Smooth muscle cell (in vitro differentiated cells): ENCODE data around the gene ACTA1. TPM values are rescaled to one million over a fixed set of nuclear protein-coding genes. Genes with fewer than 3 reads are reported as not detected.
"Not testable (repeated sequence)": the region's sequence is repeated elsewhere in the genome, so short reads cannot be mapped to it uniquely, and the experiment has no call there.

Experiments
- DNase-seq: peaks from one replicate; lab custom pipeline; 2025; ENCODE audit not compliant: unreplicated experiment; lab: John Stamatoyannopoulos, UW
- H2AFZ ChIP-seq: fragments of 200-600 bp; sonication (generic); 2 replicates; pipeline ENCODE4 v1.6.0; 2016; ENCODE audit warnings: antibody characterized with exemption, low read depth, mild to moderate bottlenecking
- H3F3A ChIP-seq: fragments of 200-600 bp; sonication (generic); 2 replicates; pipeline ENCODE4 v1.6.0; 2017; ENCODE audit warnings: antibody characterized with exemption, low read depth
- H3K27ac ChIP-seq: fragments of 200-600 bp; sonication (generic); 2 replicates; pipeline ENCODE4 v1.5.1; 2016; ENCODE audit warnings: low read depth, mild to moderate bottlenecking
- H3K27me3 ChIP-seq: fragments of 200-600 bp; sonication (generic); 2 replicates; pipeline ENCODE4 v1.6.1; 2016; ENCODE audit warnings: low read depth, mild to moderate bottlenecking
- H3K36me3 ChIP-seq: fragments of 200-600 bp; sonication (generic); 2 replicates; pipeline ENCODE4 v1.5.1; 2016; ENCODE audit warnings: low read depth
- H3K4me1 ChIP-seq: fragments of 200-600 bp; sonication (generic); 2 replicates; pipeline ENCODE4 v1.5.1; 2016; ENCODE audit warnings: low read depth
- H3K4me2 ChIP-seq: fragments of 200-600 bp; sonication (generic); 2 replicates; pipeline ENCODE4 v1.6.0; 2016; ENCODE audit warnings: mild to moderate bottlenecking
- H3K4me3 ChIP-seq: fragments of 200-600 bp; sonication (generic); 2 replicates; pipeline ENCODE4 v1.5.1; 2016; ENCODE audit warnings: mild to moderate bottlenecking
- H3K79me2 ChIP-seq: fragments of 200-600 bp; sonication (generic); 2 replicates; pipeline ENCODE4 v1.6.0; 2016; ENCODE audit warnings: low read depth, mild to moderate bottlenecking
- H3K9ac ChIP-seq: fragments of 200-600 bp; sonication (generic); 2 replicates; pipeline ENCODE4 v1.6.0; 2016; ENCODE audit warnings: low read depth
- H3K9me3 ChIP-seq: fragments of 200-600 bp; sonication (generic); replicated peaks from 2 replicates; pipeline ENCODE4 v1.5.1; 2016; ENCODE audit warnings: low read depth
- H4K20me1 ChIP-seq: fragments of 200-600 bp; sonication (generic); 2 replicates; pipeline ENCODE4 v1.6.0; 2016; ENCODE audit warnings: low read depth
- WGBS: methylation state at CpG from one replicate; pipeline ENCODE4 v1.1.7; 2016; ENCODE audit warnings: low lambda C conversion rate; 5-methylcytosine and 5-hydroxymethylcytosine counted together
- polyA plus RNA-seq: library from polyadenylated mRNA; unstranded; fragments of >200 nt; fragmentation: Nextera tagmentation; extraction: Ambion mirVana; gene quantifications from 2 replicates; pipeline ENCODE4 v1.2.1, GENCODE V29; 2016
- total RNA-seq: library from RNA; depleted of rRNA; stranded (reverse); fragments of >200 nt; gene quantifications from 2 replicates; pipeline ENCODE4 v1.2.3, GENCODE V29; 2014
- TF ChIP-seq, protein P1 (sequence below): fragments of 200-600 bp; sonication (generic); IDR thresholded peaks from 2 replicates; pipeline ENCODE4 v1.5.1; 2017; ENCODE audit warnings: borderline replicate concordance, mild to moderate bottlenecking, antibody characterized with exemption; ENCODE audit not compliant: insufficient read depth, poor library complexity, severe bottlenecking

The ACTA1 gene
- total and polyA plus RNA-seq, 2 experiments from 2014 or later = 3.7 to 5.1 TPM

DNA sequence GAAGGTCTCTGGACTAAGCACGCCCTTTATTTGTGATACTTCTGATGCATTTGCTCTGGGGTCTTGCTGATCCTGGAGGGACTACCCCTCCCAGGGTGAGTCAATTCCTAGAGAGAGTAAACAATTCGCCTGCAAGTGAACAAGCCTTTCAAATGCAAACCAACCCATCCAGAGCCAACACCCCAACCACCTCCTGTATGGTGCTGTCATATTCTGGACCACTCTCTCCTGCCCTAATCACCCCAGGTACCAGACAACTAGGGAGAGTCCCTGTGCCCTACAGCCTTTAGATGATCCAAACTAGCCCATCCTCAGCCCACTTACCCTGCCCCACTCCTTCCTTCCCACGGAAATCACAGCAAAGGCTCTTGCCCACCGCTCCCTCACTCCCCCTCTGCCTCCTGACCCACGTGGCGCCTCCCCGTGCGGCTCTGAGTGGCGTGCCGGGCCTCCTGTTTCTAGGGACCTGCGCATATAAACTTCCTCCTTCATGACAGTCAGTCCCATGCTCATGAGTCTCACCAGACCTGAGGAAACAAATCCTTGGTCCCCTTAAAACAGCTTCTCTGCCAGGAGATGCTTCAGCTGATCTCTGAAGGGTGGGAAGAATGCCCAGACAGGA is 37.2 kb downstream of the ACTA1 start:
- Histone ChIP-seq H4K20me1 (no peaks in the 10 kb centered on the region), H2AFZ (no peak overlapping the region), H3K27ac (no peak overlapping the region), H3K36me3 (no peaks in the 10 kb centered on the region), H3K4me3 (no peak overlapping the region), H3K27me3 (peaks cover 5% of the 10 kb centered on the region), H3K4me2 (no peak overlapping the region), H3F3A (no peaks in the 10 kb centered on the region), H3K9ac (no peak overlapping the region), H3K9me3 (no peaks in the 10 kb centered on the region), H3K4me1 (no peaks in the 10 kb centered on the region), H3K79me2 (no peaks in the 10 kb centered on the region)
- no peak for DNase-seq
- WGBS = 71% methylated on average over 11 of the region's 11 CpGs
- TF ChIP-seq, protein P1, sequence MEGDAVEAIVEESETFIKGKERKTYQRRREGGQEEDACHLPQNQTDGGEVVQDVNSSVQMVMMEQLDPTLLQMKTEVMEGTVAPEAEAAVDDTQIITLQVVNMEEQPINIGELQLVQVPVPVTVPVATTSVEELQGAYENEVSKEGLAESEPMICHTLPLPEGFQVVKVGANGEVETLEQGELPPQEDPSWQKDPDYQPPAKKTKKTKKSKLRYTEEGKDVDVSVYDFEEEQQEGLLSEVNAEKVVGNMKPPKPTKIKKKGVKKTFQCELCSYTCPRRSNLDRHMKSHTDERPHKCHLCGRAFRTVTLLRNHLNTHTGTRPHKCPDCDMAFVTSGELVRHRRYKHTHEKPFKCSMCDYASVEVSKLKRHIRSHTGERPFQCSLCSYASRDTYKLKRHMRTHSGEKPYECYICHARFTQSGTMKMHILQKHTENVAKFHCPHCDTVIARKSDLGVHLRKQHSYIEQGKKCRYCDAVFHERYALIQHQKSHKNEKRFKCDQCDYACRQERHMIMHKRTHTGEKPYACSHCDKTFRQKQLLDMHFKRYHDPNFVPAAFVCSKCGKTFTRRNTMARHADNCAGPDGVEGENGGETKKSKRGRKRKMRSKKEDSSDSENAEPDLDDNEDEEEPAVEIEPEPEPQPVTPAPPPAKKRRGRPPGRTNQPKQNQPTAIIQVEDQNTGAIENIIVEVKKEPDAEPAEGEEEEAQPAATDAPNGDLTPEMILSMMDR = no peak

DNA sequence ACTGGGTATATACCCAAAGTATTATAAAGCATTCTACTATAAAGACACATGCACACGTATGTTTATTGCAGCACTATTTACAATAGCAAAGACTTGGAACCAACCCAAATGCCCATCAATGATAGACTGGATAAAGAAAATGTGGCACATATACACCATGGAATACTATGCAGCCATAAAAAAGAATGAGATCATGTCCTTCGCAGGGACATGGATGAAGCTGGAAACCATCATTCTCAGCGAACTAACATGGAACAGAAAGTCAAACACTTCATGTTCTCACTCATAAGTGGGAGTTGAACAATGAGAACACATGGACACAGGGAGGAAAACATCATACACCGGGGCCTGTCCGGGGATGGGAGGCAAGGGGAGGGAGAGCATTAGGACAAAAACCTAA is 39.4 kb downstream of the ACTA1 start:
- H3K79me2 ChIP-seq, H3K4me1 ChIP-seq, H3K9me3 ChIP-seq, H3K9ac ChIP-seq, H4K20me1 ChIP-seq, H3F3A ChIP-seq, H3K4me3 ChIP-seq, H3K4me2 ChIP-seq, H3K36me3 ChIP-seq, DNase-seq, H3K27ac ChIP-seq, H2AFZ ChIP-seq, H3K27me3 ChIP-seq: not testable (repeated sequence)
- 93% methylated on average over 5 of the region's 5 CpGs for WGBS

DNA sequence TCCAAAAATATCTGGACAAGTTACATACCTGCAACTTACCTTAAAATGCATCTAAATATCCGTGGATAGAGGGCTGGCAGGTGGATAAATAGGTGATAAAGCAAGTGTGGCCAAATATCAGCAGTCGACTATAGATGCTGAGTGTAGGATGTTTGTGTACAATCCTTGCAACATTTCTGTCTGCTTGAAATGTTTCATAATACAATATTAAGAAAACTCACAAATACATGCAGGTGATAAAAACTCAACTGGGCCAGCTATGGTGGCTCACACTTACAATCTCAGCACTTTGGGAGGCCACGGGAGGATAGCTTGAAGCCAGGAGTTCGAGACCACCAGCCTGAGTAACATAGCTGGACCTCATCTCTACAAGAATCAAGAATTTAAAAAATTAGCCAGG is 41.0 kb downstream of the ACTA1 start:
- Histone ChIP-seq H3K4me3 (no peak overlapping the region), H3K9ac (no peak overlapping the region), H3K79me2 (no peaks in the 10 kb centered on the region), H3K4me1 (no peaks in the 10 kb centered on the region), H3K27me3 (no peaks in the 10 kb centered on the region), H2AFZ (no peak overlapping the region), H4K20me1 (no peaks in the 10 kb centered on the region), H3K36me3 (no peaks in the 10 kb centered on the region), H3K9me3 (no peaks in the 10 kb centered on the region), H3K4me2 (no peak overlapping the region), H3K27ac (no peak overlapping the region), H3F3A (no peaks in the 10 kb centered on the region)
- 85% methylated on average over 4 of the region's 4 CpGs for WGBS
- TF ChIP-seq, protein P1 = no peak
- DNase-seq = no peak

DNA sequence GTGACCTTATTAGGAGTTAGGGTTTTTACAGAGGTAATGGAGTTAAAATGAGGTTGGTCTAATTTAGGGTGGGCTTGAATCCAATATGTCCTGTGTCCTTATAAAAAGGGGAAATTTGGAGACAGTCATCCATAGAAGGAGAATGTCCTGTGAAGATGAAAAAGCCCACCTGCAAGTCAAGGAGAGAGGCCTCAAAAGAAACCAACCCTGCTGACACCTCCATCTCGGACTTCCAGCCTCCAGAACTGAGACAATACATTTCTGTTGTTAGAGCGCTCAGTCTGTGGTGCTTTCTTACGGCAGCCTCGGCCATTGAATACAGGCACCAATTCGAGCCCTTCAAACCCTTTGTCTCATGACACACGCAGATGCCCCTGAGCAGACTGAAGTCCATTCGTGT is 43.8 kb downstream of the ACTA1 start:
- 95% methylated on average over 7 of the region's 7 CpGs for WGBS
- no peak overlapping the region for H3K9ac ChIP-seq

More for the DNA sequence above, 43.8 kb downstream of the ACTA1 start:
- TF ChIP-seq, protein P1 = no peak
- Histone ChIP-seq H4K20me1 (no peaks in the 10 kb centered on the region), H3K27me3 (no peaks in the 10 kb centered on the region), H3K4me2 (no peak overlapping the region), H3K36me3 (no peaks in the 10 kb centered on the region), H3K79me2 (no peaks in the 10 kb centered on the region), H3K27ac (no peak overlapping the region), H3K4me1 (no peaks in the 10 kb centered on the region), H3K9me3 (no peaks in the 10 kb centered on the region), H3F3A (no peaks in the 10 kb centered on the region), H2AFZ (no peak overlapping the region), H3K4me3 (no peak overlapping the region)
- DNase-seq = no peak
